ENCODE data around the gene UXS1.

UXS1 gene

DNA sequence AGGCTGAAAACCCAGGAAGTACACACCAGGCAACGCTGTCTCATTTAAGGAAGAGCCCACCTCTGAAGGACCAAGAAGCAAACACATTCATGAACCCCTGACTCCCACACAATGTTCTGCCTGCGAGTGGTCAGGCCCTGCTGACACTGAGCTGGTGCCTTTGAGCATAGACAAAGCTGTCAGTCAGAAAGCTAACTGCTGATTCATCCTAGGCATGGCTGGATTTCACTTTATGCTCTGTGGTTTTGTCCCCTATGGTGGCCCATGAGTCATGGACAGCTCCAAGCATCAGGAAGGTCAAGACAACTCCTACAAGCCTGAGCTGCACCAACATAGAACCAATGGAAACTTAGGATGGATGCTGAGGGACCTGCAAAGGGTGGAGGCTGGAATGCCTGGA is 78.9 kb downstream of the UXS1 start:
- Histone ChIP-seq H3K9me3 (replicated peaks; ENCODE audit: low read length) (no peaks in the 10 kb centered on the region), H3K4me2 (ENCODE audit: low read length) (peak overlapping the region; percentile 22), H3K9ac (ENCODE audit: low read depth, low read length) (no peak overlapping the region), H3K27me3 (ENCODE audit: control insufficient read depth, insufficient read depth, low read length) (no peaks in the 10 kb centered on the region), H3K4me1 (ENCODE audit: control insufficient read depth, insufficient read depth, low read length) (peaks cover 10% of the 10 kb centered on the region), H3K36me3 (ENCODE audit: insufficient read depth, low read length) (peaks cover 11% of the 10 kb centered on the region), H3K4me3 (ENCODE audit: low read length) (no peak overlapping the region)

DNA sequence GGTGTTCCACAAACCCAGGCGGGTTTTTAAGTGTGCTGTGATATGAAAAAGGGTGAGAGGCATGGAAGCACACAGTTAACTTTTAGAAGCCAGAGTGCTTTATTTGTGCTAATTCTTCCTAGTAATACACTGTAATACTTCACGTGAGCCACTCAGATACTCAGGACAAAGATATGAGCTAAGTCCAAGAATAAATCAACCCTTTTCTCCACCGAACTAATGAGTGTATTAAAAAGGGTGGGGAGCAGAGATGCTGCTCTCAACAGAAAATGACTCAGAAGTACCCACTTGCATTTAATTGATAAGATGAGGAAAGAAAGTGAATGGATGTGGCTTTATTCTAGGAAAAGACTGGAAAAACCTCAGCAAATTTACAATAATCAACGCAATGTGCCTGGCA is 79.9 kb downstream of the UXS1 start:
- Histone ChIP-seq H3K9ac (ENCODE audit: low read depth, low read length) (no peak overlapping the region), H3K4me2 (ENCODE audit: low read length) (no peak overlapping the region), H3K9me3 (replicated peaks; ENCODE audit: low read length) (no peaks in the 10 kb centered on the region), H3K27me3 (ENCODE audit: control insufficient read depth, insufficient read depth, low read length) (no peaks in the 10 kb centered on the region), H3K4me3 (ENCODE audit: low read length) (no peak overlapping the region), H3K4me1 (ENCODE audit: control insufficient read depth, insufficient read depth, low read length) (peaks cover 10% of the 10 kb centered on the region), H3K36me3 (ENCODE audit: insufficient read depth, low read length) (peaks cover 13% of the 10 kb centered on the region)

DNA sequence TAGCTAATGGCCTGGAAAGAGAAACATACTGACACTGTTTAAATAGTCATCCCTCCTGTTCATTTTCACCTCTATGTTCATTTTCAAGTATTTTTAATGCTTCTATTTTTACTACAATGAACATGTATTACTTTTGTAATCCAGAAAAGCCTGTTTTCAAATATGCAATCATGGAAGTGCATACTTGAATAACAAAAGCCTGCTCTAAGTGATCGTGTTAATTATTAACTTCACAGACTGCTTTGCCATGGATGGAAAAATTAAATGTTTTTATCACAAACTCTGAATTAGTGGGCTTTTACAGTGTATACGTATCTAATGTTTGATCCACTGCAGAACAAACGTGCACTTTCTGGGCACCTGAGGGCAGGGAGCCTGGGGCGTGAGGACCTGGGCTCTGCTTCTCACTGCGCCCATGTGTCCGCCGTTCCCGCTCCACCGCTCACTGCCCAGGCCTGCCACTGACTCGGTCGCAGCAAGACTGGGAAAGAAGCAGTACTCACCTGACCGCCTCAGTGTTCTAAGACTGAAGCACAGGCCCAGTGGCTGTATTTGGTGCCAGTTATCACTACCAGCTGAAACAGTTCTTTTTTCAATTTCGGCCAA is 80.6 kb downstream of the UXS1 start:
- Histone ChIP-seq H3K9ac (ENCODE audit: low read depth, low read length) (no peak overlapping the region), H3K4me1 (ENCODE audit: control insufficient read depth, insufficient read depth, low read length) (peaks cover 10% of the 10 kb centered on the region), H3K27me3 (ENCODE audit: control insufficient read depth, insufficient read depth, low read length) (no peaks in the 10 kb centered on the region), H3K36me3 (ENCODE audit: insufficient read depth, low read length) (peaks cover 13% of the 10 kb centered on the region), H3K4me3 (ENCODE audit: low read length) (no peak overlapping the region), H3K4me2 (ENCODE audit: low read length) (no peak overlapping the region), H3K9me3 (replicated peaks; ENCODE audit: low read length) (no peaks in the 10 kb centered on the region)

DNA sequence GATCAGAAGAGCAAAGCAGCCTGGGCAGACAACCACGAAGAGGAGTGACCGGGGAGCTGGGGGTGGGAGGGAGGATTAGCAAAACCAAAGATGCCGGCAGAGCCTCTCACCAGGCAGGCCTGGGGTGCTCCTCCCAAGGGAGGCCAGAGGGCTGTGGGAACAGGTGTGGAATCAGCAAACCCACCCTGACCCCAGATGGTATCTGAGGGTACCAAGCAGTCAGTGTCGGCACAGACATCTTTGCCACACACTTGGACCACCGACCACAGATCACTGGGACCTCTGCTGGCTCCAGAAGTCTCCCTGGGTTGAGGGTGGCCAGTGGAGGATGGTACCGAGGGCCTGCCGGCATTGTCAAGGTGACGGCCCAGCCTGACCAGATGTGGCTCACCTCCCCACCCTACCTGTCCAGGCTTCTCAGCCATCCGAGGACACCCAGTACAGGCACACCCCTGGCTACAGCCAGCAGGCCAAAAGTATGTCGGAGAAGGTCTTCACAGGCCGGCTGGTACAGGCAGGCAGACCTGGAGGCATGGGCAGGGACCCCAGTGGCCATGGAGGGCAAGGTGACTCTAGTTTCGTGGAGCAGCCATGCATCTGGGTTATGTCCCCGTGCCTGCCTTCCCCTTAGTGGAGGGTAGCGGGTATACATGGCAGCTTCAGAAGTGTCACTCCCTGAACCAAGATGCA is 82.1 kb downstream of the UXS1 start:
- H3K36me3 ChIP-seq (ENCODE audit: insufficient read depth, low read length), result peaks cover 11% of the 10 kb centered on the region
- no peak overlapping the region for H3K9ac ChIP-seq (ENCODE audit: low read depth, low read length)
- no peak overlapping the region for H3K4me3 ChIP-seq (ENCODE audit: low read length)
- H3K27me3 ChIP-seq (ENCODE audit: control insufficient read depth, insufficient read depth, low read length), result no peaks in the 10 kb centered on the region
- peaks cover 10% of the 10 kb centered on the region for H3K4me1 ChIP-seq (ENCODE audit: control insufficient read depth, insufficient read depth, low read length)
- H3K4me2 ChIP-seq (ENCODE audit: low read length), result no peak overlapping the region
- H3K9me3 ChIP-seq (replicated peaks; ENCODE audit: low read length), result no peaks in the 10 kb centered on the region

DNA sequence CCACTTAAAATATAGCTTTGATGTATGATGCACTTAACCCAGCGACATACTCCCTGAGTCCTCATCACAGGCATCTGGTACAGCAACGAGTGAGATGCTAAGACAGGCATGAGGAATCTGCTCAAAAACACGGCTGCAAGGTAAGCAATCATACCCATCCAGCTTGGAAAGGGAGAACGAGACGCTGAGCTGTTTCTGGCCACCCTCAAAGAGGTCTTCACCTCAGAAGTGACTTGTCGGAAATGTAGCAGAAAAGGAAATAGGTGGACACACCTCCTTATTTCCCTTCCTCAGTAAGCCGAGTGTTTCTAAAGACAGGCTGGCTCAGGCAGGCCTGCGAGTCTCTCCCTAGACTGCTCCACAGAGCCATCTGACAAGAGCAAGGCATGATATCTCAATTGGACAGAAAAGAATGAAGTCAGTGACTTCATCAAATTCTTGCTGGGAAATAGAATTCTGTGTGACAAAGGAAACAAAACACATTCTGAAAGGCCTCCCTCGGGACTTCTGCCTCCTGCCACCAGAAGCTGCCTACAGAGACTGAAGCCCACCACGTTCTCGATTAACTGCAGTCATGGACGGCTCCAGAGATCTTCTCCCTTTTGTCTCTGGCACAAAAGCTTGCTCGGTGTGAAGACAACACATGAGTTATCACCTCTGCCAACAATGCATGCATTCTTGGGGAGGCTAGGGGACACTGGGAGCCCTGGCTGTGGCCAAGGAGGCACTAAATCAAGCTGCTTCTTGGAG is 84.3 kb downstream of the UXS1 start:
- Histone ChIP-seq H3K4me2 (ENCODE audit: low read length) (no peak overlapping the region), H3K36me3 (ENCODE audit: insufficient read depth, low read length) (peaks cover 11% of the 10 kb centered on the region), H3K9me3 (replicated peaks; ENCODE audit: low read length) (no peaks in the 10 kb centered on the region), H3K9ac (ENCODE audit: low read depth, low read length) (no peak overlapping the region), H3K4me3 (ENCODE audit: low read length) (no peak overlapping the region), H3K27me3 (ENCODE audit: control insufficient read depth, insufficient read depth, low read length) (no peaks in the 10 kb centered on the region), H3K4me1 (ENCODE audit: control insufficient read depth, insufficient read depth, low read length) (peaks cover 2% of the 10 kb centered on the region)

DNA sequence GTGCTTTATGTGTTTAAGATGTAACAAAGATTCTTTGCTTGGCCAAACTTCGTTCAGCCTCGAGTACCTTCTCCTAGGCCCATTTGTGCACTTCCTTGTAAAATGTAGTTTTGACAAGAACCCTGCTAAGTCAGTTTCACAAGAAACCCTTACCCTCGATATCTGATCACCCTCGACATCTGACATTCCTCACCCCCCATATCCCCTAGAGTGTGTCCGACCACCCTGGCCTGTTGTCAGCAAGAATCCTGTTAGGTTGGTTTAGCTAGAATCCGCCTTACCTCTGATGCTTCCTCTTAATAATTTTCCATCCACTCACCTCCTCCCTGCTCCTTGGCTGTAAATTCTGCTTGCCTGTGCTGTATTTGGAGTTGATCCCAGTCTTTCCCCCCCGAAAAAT is 85.3 kb downstream of the UXS1 start:
- Histone ChIP-seq H3K9me3 (replicated peaks; ENCODE audit: low read length) (no peaks in the 10 kb centered on the region), H3K4me2 (ENCODE audit: low read length) (no peak overlapping the region), H3K9ac (ENCODE audit: low read depth, low read length) (no peak overlapping the region), H3K4me3 (ENCODE audit: low read length) (no peak overlapping the region), H3K27me3 (ENCODE audit: control insufficient read depth, insufficient read depth, low read length) (no peaks in the 10 kb centered on the region), H3K36me3 (ENCODE audit: insufficient read depth, low read length) (peaks cover 11% of the 10 kb centered on the region), H3K4me1 (ENCODE audit: control insufficient read depth, insufficient read depth, low read length) (no peaks in the 10 kb centered on the region)

DNA sequence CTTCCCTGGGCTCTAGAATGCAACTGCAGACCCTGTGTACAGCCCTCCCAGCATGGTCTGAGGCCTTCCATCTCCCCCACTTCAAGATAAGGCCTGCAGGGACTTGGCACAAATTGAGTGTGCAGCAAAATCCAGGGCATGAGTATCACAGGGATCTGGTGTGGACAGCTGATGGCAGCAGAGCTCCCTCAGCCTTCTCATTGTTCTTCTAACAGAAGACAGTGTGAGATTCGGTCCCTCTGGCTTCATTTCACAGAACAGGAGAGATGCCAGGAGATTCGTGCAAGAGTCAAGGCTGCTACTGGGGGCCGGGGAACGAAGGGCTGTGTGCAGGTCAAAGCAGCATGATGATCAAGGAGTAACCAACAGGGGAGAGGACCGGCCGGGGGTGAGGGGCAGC is 85.8 kb downstream of the UXS1 start:
- Histone ChIP-seq H3K9me3 (replicated peaks; ENCODE audit: low read length) (no peaks in the 10 kb centered on the region), H3K27me3 (ENCODE audit: control insufficient read depth, insufficient read depth, low read length) (no peaks in the 10 kb centered on the region), H3K4me2 (ENCODE audit: low read length) (no peak overlapping the region), H3K36me3 (ENCODE audit: insufficient read depth, low read length) (peaks cover 11% of the 10 kb centered on the region), H3K4me3 (ENCODE audit: low read length) (no peak overlapping the region), H3K9ac (ENCODE audit: low read depth, low read length) (no peak overlapping the region), H3K4me1 (ENCODE audit: control insufficient read depth, insufficient read depth, low read length) (no peaks in the 10 kb centered on the region)

DNA sequence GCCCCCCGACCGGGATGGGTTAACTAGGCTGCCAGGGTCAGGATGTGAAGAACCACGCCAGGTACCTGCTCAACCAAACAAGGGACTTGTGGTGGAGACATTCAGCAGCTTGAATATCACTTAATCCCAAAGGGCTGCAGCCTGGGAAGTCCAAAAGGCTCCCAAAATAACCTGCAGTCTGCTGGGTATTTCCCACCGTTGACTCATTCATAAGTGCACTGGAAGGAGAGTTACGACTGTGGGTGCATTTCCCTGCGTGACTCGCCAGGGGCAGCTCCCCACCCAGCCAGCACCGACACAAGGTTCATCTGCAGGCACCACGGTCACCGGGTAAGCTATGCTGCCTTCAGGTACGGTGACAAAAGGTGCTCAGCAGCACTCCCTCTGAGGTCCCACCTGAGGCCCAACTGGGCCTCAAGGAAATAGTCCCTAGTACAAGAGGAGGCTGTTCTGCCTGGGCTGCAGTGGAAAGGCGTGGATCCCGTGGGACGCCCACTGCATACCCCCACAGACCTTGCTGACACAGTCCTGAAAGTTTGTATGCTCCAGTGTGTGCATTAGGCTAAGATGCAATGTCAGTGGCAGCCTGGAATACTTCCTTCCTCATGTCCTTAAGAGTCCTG is 86.5 kb downstream of the UXS1 start:
- Histone ChIP-seq H3K9ac (ENCODE audit: low read depth, low read length) (no peak overlapping the region), H3K4me1 (ENCODE audit: control insufficient read depth, insufficient read depth, low read length) (no peaks in the 10 kb centered on the region), H3K36me3 (ENCODE audit: insufficient read depth, low read length) (peaks cover 11% of the 10 kb centered on the region), H3K4me3 (ENCODE audit: low read length) (no peak overlapping the region), H3K4me2 (ENCODE audit: low read length) (no peak overlapping the region), H3K27me3 (ENCODE audit: control insufficient read depth, insufficient read depth, low read length) (no peaks in the 10 kb centered on the region), H3K9me3 (replicated peaks; ENCODE audit: low read length) (no peaks in the 10 kb centered on the region)

DNA sequence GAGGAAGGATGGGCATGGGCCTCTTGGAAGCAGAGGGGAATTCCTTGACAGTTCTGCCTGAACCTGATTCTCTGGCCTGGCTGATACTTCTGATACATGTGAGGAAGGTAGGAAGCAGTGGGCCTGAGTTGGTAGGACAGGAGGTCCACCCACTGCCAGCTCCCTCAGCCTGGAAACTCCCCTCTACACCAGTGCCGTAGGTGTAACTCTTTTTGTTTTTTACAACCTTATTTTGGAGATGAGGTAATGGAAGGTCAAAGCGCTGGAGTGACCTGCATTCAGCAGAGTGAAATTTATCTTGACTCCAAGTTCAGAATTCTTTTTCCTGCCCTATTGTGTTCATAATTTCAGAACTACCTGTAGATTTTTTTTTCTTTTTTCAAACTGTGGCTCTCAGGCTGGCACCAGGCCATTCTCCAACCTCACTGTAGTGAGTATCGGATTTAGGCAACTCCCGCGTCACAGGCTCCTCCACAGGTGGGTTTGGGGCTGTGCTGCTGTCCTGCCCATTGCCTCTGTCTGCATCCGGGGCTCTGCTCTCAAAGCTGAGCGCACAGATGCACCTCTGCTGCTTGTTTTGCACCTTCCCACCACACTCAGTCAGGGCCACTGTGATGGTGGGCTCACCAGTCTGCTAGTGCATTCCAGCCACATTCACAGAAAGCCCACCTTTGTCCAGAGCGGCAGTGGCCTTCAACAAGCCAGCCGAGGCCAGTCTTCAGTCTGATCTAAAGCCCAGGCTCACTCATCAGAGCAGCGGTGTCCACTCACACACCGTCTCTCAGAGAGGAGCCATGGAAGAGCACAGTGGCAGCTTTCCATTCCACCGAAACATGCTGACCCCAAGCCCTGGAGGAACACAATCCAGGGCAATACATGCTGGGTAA is 87.2 kb downstream of the UXS1 start:
- no peaks in the 10 kb centered on the region for H3K9me3 ChIP-seq (replicated peaks; ENCODE audit: low read length)
- H3K36me3 ChIP-seq (ENCODE audit: insufficient read depth, low read length), result peaks cover 8% of the 10 kb centered on the region
- no peaks in the 10 kb centered on the region for H3K27me3 ChIP-seq (ENCODE audit: control insufficient read depth, insufficient read depth, low read length)
- no peak overlapping the region for H3K9ac ChIP-seq (ENCODE audit: low read depth, low read length)
- no peaks in the 10 kb centered on the region for H3K4me1 ChIP-seq (ENCODE audit: control insufficient read depth, insufficient read depth, low read length)
- H3K4me3 ChIP-seq (ENCODE audit: low read length), result no peak overlapping the region
- H3K4me2 ChIP-seq (ENCODE audit: low read length), result no peak overlapping the region

DNA sequence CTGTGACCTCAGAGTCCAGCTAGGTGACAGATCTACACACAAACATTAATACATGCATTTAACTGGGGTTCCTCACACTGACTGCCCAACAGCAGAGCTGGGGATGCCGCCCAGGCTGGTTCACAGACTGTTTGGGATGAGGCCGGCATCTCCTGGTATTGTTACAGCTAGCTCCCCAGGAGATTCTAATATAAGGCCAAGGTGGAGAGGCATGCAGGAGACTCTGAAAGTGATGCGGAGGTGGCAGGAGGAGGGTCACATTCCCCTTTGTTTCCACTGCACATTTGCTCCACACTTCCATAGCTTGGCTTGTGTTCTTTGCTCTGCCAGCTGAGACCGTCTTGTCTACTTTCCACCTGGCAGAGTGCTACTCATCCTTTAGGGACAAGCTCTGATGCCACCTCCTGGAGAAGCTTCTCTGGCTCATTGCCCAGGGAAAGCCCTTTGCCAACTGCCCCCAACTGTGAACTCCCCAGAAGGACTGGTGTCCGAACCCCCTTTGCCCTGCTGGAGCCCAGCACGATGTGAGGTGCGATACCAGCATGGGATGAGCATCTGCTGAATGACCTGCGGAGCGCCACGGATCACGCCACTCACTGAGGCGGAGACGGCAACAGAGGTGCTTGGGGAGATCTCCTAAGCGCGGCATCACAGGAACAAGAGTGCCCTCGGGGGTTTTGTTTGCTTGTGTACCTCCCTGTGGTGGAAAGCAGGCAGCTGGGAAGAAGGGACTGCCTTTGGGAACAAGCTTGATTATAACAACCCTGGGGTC is 88.8 kb downstream of the UXS1 start:
- no peaks in the 10 kb centered on the region for H3K4me1 ChIP-seq (ENCODE audit: control insufficient read depth, insufficient read depth, low read length)
- no peak overlapping the region for H3K4me3 ChIP-seq (ENCODE audit: low read length)
- no peak overlapping the region for H3K4me2 ChIP-seq (ENCODE audit: low read length)
- H3K27me3 ChIP-seq (ENCODE audit: control insufficient read depth, insufficient read depth, low read length), result no peaks in the 10 kb centered on the region
- no peak overlapping the region for H3K9ac ChIP-seq (ENCODE audit: low read depth, low read length)
- no peaks in the 10 kb centered on the region for H3K9me3 ChIP-seq (replicated peaks; ENCODE audit: low read length)
- H3K36me3 ChIP-seq (ENCODE audit: insufficient read depth, low read length), result peaks cover 10% of the 10 kb centered on the region
